ENCODE data around the gene WSB1.

WSB1 gene

DNA sequence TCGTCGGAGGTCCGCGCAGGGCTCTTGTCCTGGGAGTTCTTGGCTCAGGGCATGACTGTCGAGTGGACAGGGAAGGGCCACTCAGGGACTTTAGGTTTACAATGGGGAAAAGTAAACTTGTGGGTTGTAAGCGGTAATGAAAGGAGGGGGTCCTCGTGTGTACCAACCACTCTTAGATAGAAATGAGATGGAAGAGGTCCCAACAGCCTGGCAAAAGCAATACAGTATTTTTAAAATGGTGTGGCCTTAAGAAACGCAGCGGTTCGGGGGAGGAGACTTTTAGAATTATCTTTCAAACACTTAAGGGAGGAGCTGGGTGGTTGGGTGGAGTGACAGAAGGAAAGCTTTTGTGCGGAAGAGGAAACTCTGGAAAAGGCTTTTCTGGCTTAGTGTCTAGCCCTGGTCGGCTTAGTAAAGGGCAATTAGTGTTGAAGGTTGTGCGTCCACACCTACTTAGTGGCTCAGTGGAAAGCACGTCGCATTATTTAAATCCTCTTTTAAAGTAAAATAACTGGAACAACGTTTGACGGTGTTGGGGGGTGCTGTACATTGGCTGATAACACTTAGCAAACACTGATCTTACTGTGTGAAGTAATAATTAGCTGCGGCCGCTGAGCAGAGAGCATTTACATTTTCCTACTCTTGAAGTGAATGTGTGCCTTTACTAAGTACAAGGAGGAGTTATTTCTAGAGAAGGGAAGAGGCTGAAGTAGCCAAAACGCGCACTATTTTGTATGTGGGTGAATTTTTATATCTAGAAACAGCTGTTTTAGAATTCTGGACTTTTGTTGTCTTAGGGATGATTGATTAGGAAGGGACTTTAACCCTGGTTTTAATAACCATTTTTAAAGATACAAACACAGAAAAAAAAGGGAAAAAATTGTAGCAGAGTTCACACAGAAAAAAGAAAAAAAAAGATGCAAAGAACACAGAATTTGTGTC lies 1.0 kb downstream of the WSB1 start:
- peaks cover 31% of the 10 kb centered on the region for H4K20me1 ChIP-seq (ENCODE audit: insufficient read depth, low read length)
- peak overlapping the region; percentile 78 to 82 for H3K4me3 ChIP-seq (ENCODE audit: low read depth in 1 of 2, low read length in 2 of 2)
- no peaks in the 10 kb centered on the region for H3K9me3 ChIP-seq (ENCODE audit: insufficient read depth, low read length, severe bottlenecking)
- DNase-seq (peak; percentile 68), ATAC-seq (ENCODE audit: insufficient read depth, low read depth) (peak; percentile 64)
- no peak for TF ChIP-seq EZH2 (IDR thresholded peaks at IDR 0.05; ENCODE audit: borderline replicate concordance, low read depth, low read length, severe bottlenecking)
- TF ChIP-seq, protein P1, sequence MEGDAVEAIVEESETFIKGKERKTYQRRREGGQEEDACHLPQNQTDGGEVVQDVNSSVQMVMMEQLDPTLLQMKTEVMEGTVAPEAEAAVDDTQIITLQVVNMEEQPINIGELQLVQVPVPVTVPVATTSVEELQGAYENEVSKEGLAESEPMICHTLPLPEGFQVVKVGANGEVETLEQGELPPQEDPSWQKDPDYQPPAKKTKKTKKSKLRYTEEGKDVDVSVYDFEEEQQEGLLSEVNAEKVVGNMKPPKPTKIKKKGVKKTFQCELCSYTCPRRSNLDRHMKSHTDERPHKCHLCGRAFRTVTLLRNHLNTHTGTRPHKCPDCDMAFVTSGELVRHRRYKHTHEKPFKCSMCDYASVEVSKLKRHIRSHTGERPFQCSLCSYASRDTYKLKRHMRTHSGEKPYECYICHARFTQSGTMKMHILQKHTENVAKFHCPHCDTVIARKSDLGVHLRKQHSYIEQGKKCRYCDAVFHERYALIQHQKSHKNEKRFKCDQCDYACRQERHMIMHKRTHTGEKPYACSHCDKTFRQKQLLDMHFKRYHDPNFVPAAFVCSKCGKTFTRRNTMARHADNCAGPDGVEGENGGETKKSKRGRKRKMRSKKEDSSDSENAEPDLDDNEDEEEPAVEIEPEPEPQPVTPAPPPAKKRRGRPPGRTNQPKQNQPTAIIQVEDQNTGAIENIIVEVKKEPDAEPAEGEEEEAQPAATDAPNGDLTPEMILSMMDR (IDR thresholded peaks at IDR 0.05; ENCODE audit: borderline replicate concordance, extremely low read depth, low read length, poor library complexity, severe bottlenecking): no peak
- H2AFZ ChIP-seq (ENCODE audit: low read depth, low read length): peak overlapping the region; percentile 88
- peaks cover 60% of the 10 kb centered on the region for H3K79me2 ChIP-seq (ENCODE audit: insufficient read depth, low read length)
- no peaks in the 10 kb centered on the region for H3K27me3 ChIP-seq (ENCODE audit: insufficient read depth, low read length, poor library complexity)
- H3K9ac ChIP-seq (ENCODE audit: low read depth, low read length): peak overlapping the region; percentile 95
- peak overlapping the region; percentile 98 for H3K27ac ChIP-seq (ENCODE audit: low read length)
- H3K4me1 ChIP-seq (ENCODE audit: insufficient read depth, low read length): peaks cover 45% of the 10 kb centered on the region
- H3K4me2 ChIP-seq (ENCODE audit: insufficient read depth, low read length): peak overlapping the region; percentile 71
- peaks cover 14% of the 10 kb centered on the region; the same call in 1 of the 2 replicates for H3K36me3 ChIP-seq (ENCODE audit: insufficient read depth, low read length)

GRCh38 chr17:27295945-27296344 lies 2.0 kb downstream of the WSB1 start:
- H3K27me3 ChIP-seq (ENCODE audit: insufficient read depth, low read length, poor library complexity): no peaks in the 10 kb centered on the region
- peak overlapping the region; percentile 95 for H3K9ac ChIP-seq (ENCODE audit: low read depth, low read length)
- peaks cover 47% of the 10 kb centered on the region for H3K4me1 ChIP-seq (ENCODE audit: insufficient read depth, low read length)
- H3K4me3 ChIP-seq (ENCODE audit: low read depth in 1 of 2, low read length in 2 of 2): peak overlapping the region; percentile 78 to 82
- peak overlapping the region; percentile 71 for H3K4me2 ChIP-seq (ENCODE audit: insufficient read depth, low read length)
- no peak overlapping the region for H2AFZ ChIP-seq (ENCODE audit: low read depth, low read length)
- H3K9me3 ChIP-seq (ENCODE audit: insufficient read depth, low read length, severe bottlenecking): no peaks in the 10 kb centered on the region
- no peak for TF ChIP-seq EZH2 (IDR thresholded peaks at IDR 0.05; ENCODE audit: borderline replicate concordance, low read depth, low read length, severe bottlenecking)
- TF ChIP-seq, protein P1 (IDR thresholded peaks at IDR 0.05; ENCODE audit: borderline replicate concordance, extremely low read depth, low read length, poor library complexity, severe bottlenecking): no peak
- peak overlapping the region; percentile 98; the same call in 1 of the 2 replicates for H3K27ac ChIP-seq (ENCODE audit: low read length)
- DNase-seq (peak; percentile 26), ATAC-seq (ENCODE audit: insufficient read depth, low read depth) (no peak)
- peaks cover 40% of the 10 kb centered on the region for H4K20me1 ChIP-seq (ENCODE audit: insufficient read depth, low read length)
- H3K36me3 ChIP-seq (ENCODE audit: insufficient read depth, low read length): peaks cover 15% of the 10 kb centered on the region; the same call in 1 of the 2 replicates
- H3K79me2 ChIP-seq (ENCODE audit: insufficient read depth, low read length): peaks cover 70% of the 10 kb centered on the region

DNA sequence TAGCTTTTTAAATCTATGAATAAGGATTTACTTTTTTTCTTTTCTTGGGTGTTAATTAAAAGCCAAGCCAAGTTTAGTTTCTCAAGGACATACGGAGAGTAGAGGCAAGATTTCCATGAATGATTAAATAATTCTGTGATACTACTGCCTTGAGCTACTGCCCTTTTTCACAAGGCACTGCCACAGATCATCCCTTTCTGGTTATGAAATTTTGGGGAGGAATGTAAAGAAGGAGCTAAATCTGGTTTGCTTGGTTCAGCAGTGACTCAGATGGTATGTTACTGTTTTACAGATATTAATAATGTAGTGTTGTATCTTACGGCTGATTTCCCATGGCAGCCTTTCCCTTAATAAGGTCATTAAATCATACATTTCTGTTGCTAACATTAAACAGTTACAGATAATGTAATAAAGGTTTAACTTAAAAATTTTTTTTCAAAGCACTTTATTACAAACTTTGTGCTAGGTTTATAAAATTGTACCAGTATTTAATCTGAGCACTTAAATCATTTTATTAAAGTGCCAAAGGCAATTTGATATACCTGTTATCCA lies 2.6 kb downstream of the WSB1 start:
- H3K36me3 ChIP-seq (ENCODE audit: insufficient read depth, low read length): peaks cover 20% of the 10 kb centered on the region; the same call in 1 of the 2 replicates
- H3K27me3 ChIP-seq (ENCODE audit: insufficient read depth, low read length, poor library complexity): no peaks in the 10 kb centered on the region
- peaks cover 76% of the 10 kb centered on the region for H3K79me2 ChIP-seq (ENCODE audit: insufficient read depth, low read length)
- DNase-seq: no peak
- H3K4me2 ChIP-seq (ENCODE audit: insufficient read depth, low read length): peak overlapping the region; percentile 71
- no peak for TF ChIP-seq EZH2 (IDR thresholded peaks at IDR 0.05; ENCODE audit: borderline replicate concordance, low read depth, low read length, severe bottlenecking)
- TF ChIP-seq, protein P1 (IDR thresholded peaks at IDR 0.05; ENCODE audit: borderline replicate concordance, extremely low read depth, low read length, poor library complexity, severe bottlenecking): no peak
- peaks cover 47% of the 10 kb centered on the region for H3K4me1 ChIP-seq (ENCODE audit: insufficient read depth, low read length)
- H3K9ac ChIP-seq (ENCODE audit: low read depth, low read length): peak overlapping the region; percentile 95
- no peak overlapping the region for H2AFZ ChIP-seq (ENCODE audit: low read depth, low read length)
- peaks cover 44% of the 10 kb centered on the region for H4K20me1 ChIP-seq (ENCODE audit: insufficient read depth, low read length)
- peak overlapping the region; percentile 78 to 82; a peak in 3 of 4 replicates for H3K4me3 ChIP-seq (ENCODE audit: low read depth in 1 of 2, low read length in 2 of 2)
- no peak for ATAC-seq (ENCODE audit: insufficient read depth, low read depth)
- no peak overlapping the region for H3K27ac ChIP-seq (ENCODE audit: low read length)
- no peaks in the 10 kb centered on the region for H3K9me3 ChIP-seq (ENCODE audit: insufficient read depth, low read length, severe bottlenecking)

Measured in DND-41 (cell line).